ENCODE measurements around the gene TRPM2.

The TRPM2 gene

GRCh38 chr21:44353191-44353970 lies at the start of gene TRPM2:
Gene TRPM2, plus strand, starts transcription at chr21:44353621. Its CDS starts 80 bp downstream, at chr21:44353701.
- ChIA-PET POLR2A (no interaction called here), CTCF (interaction anchor here (1.5 kb wide), 1 partner anchor 11 kb away, joined by 3 read pairs; no protein-coding TSS in a partner anchor)
- TF ChIP-seq, protein P1, sequence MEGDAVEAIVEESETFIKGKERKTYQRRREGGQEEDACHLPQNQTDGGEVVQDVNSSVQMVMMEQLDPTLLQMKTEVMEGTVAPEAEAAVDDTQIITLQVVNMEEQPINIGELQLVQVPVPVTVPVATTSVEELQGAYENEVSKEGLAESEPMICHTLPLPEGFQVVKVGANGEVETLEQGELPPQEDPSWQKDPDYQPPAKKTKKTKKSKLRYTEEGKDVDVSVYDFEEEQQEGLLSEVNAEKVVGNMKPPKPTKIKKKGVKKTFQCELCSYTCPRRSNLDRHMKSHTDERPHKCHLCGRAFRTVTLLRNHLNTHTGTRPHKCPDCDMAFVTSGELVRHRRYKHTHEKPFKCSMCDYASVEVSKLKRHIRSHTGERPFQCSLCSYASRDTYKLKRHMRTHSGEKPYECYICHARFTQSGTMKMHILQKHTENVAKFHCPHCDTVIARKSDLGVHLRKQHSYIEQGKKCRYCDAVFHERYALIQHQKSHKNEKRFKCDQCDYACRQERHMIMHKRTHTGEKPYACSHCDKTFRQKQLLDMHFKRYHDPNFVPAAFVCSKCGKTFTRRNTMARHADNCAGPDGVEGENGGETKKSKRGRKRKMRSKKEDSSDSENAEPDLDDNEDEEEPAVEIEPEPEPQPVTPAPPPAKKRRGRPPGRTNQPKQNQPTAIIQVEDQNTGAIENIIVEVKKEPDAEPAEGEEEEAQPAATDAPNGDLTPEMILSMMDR (IDR thresholded peaks at IDR 0.05; ENCODE audit: insufficient read depth, low read length, missing control alignments), result no peak
- DNase-seq (ENCODE audit: low read depth, low spot score), result no peak
- no peak within 1 kb of the TSS for H3K4me3 ChIP-seq (ENCODE audit: low read depth, low read length)

- no peak for DNase-seq (ENCODE audit: low read depth, low spot score)
- TF ChIP-seq, protein P1 (IDR thresholded peaks at IDR 0.05; ENCODE audit: insufficient read depth, low read length, missing control alignments), result no peak
- CTCF ChIA-PET, result interaction anchor here (1.0 to 3.9 kb wide), 7 partner anchors 9 to 148 kb away, joined by 3 to 26 read pairs (median 4); no protein-coding TSS in a partner anchor
- POLR2A ChIA-PET, result interaction anchor here (0.7 to 1.2 kb wide), 2 partner anchors 10 to 13 kb away, joined by 3 to 4 read pairs; no protein-coding TSS in a partner anchor
- no peak overlapping the region for H3K4me3 ChIP-seq (ENCODE audit: low read depth, low read length)
Measured at GRCh38 chr21:44304011-44304616, 49.3 kb upstream of the TRPM2 start.

- no peak for DNase-seq (ENCODE audit: low read depth, low spot score)
- CTCF ChIA-PET, result interaction anchor here (1.3 to 3.9 kb wide), 4 partner anchors 10 to 33 kb away, joined by 3 to 26 read pairs (median 4); no protein-coding TSS in a partner anchor
- no peak overlapping the region for H3K4me3 ChIP-seq (ENCODE audit: low read depth, low read length)
Measured at GRCh38 chr21:44304877-44305293, 48.5 kb upstream of the TRPM2 start.

GRCh38 chr21:44305691-44306090 lies 47.7 kb upstream of the TRPM2 start:
- DNase-seq (ENCODE audit: low read depth, low spot score), result no peak
- ChIA-PET CTCF (interaction anchor here (1.3 to 3.9 kb wide), 4 partner anchors 9 to 33 kb away, joined by 3 to 26 read pairs (median 4); no protein-coding TSS in a partner anchor), POLR2A (no interaction called here)
- TF ChIP-seq, protein P1 (IDR thresholded peaks at IDR 0.05; ENCODE audit: insufficient read depth, low read length, missing control alignments), result no peak
- no peak overlapping the region for H3K4me3 ChIP-seq (ENCODE audit: low read depth, low read length)

More at GRCh38 chr21:44304877-44305293, 48.5 kb upstream of the TRPM2 start:
- POLR2A ChIA-PET, result interaction anchor here (0.7 to 1.2 kb wide), 2 partner anchors 10 to 12 kb away, joined by 3 to 4 read pairs; no protein-coding TSS in a partner anchor
- TF ChIP-seq, protein P1 (IDR thresholded peaks at IDR 0.05; ENCODE audit: insufficient read depth, low read length, missing control alignments), result peak; percentile 72

DNA sequence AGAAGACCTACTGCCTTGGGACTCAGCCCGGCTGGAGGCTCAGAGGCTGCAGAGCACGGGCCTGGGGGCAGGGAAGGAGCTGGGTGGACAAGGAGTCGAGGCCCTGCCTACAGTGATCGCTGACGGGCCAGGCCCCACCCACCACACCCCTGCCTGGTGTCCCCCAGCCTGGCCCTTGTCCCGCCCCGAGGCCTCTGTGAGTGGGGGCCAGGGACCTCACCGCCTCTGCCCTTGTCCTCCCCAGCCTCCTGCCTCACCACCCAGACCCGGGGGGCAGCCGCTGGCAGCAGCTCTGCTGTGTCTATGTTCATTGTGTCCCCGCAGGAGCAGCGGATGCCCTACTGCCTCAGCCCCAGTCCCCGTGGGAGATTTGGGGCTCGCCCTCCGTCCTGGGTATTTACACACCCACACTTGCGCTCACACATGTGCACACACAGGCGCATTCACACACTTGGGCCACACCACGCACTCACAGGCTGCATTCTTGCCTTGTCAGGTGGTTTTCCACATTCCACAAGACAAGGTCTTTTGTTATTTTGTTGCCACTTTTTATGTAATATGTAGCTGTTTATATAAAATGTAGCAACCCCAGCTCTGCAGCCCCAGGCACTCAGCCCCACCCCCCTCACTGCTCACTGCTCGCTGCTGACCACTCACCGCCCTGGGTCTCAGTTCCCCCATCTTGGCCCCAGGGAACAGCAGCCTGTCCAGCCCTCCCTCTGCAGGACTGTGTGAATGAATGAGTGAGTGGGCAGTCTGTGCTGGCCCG lies 46.3 kb upstream of the TRPM2 start:
- TF ChIP-seq, protein P1 (IDR thresholded peaks at IDR 0.05; ENCODE audit: insufficient read depth, low read length, missing control alignments), result no peak
- ChIA-PET POLR2A (no interaction called here), CTCF (interaction anchor here (4.9 kb wide), 1 partner anchor 10 kb away, joined by 22 read pairs; no protein-coding TSS in a partner anchor)
- no peak for DNase-seq (ENCODE audit: low read depth, low spot score)
- H3K4me3 ChIP-seq (ENCODE audit: low read depth, low read length), result no peak overlapping the region

All from AG04449 (cell line).